ENCODE measurements around the gene NDUFAF7.
"Not testable (repeated sequence)": the region's sequence is repeated elsewhere in the genome, so short reads cannot be mapped to it uniquely, and the experiment has no call there.

DNA sequence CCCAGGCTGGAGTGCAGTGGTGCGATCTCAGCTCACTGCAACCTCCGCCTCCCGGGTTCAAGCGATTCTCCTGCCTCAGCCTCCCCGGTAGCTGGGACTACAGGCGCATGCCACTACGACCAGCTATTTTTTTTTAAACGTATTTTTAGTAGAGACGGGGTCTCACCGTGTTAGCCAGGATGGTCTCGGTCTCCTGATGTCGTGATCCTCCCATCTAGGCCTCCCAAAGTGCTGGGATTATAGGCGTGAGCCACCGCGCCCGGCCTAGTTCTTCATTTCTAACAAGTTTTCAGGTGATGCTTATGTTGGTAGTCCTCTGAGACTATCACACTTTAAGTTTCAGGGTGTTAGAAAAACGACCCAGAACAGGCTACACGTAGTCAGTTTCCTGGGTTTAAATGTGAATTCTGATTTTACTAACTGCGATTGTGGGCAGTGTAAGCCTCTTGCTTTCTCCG, 35.6 kb upstream of the NDUFAF7 start:
- TF ChIP-seq, protein P1, sequence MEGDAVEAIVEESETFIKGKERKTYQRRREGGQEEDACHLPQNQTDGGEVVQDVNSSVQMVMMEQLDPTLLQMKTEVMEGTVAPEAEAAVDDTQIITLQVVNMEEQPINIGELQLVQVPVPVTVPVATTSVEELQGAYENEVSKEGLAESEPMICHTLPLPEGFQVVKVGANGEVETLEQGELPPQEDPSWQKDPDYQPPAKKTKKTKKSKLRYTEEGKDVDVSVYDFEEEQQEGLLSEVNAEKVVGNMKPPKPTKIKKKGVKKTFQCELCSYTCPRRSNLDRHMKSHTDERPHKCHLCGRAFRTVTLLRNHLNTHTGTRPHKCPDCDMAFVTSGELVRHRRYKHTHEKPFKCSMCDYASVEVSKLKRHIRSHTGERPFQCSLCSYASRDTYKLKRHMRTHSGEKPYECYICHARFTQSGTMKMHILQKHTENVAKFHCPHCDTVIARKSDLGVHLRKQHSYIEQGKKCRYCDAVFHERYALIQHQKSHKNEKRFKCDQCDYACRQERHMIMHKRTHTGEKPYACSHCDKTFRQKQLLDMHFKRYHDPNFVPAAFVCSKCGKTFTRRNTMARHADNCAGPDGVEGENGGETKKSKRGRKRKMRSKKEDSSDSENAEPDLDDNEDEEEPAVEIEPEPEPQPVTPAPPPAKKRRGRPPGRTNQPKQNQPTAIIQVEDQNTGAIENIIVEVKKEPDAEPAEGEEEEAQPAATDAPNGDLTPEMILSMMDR (conservative IDR thresholded peaks at IDR 0.05; ENCODE audit: low read length), result not testable (repeated sequence)
- TF ChIP-seq EZH2phosphoT487 (IDR thresholded peaks at IDR 0.05; ENCODE audit: borderline replicate concordance), result not testable (repeated sequence)
